Endothelial cell of umbilical vein (primary cell): ENCODE measurements around the gene TMEM120A. TPM values are rescaled to one million over a fixed set of nuclear protein-coding genes. Genes with fewer than 3 reads are reported as not detected.

Source experiments
- BruUV-seq: library from RNA; stranded (reverse); fragments of 400-500 nt; replicated peaks from 2 replicates; lab custom pipeline; 2021; lab: Mats Ljungman, UMichigan
- CTCF ChIA-PET: fragments of 300-600, 350-600 bp; sonication (Branson Sonifier 250); formaldehyde crosslinking; loops from one replicate; lab custom pipeline; 2021; ENCODE audit warnings: antibody characterized with exemption, inconsistent platforms; lab: Charles Lee
- POLR2A ChIA-PET: fragments of 300-600, 350-600 bp; sonication (Branson Sonifier 250); formaldehyde crosslinking; loops from one replicate; lab custom pipeline; 2021; ENCODE audit warnings: antibody characterized with exemption, inconsistent platforms; lab: Charles Lee
- DNase-seq: peaks from one replicate; pipeline ENCODE4 v3.0.0-alpha.2; 2011; ENCODE audit warnings: low read depth, low spot score
- FAIRE-seq: peaks from 2 replicates; lab custom pipeline; 2011; peaks lifted over from hg19 to GRCh38; lab: Jason Lieb, UNC
- H2AFZ ChIP-seq: 2 replicates; pipeline ENCODE4 v1.6.0; 2012; ENCODE audit warnings: low read depth, low read length, control low read depth, inconsistent platforms
- H3K27ac ChIP-seq: 2 replicates; pipeline ENCODE4 v1.5.1; 2011; ENCODE audit warnings: low read depth, mild to moderate bottlenecking, control low read depth, low read length, moderate library complexity; ENCODE audit not compliant: insufficient read depth
- H3K27me3 ChIP-seq, 2 experiments: 2 replicates each; pipeline versions ENCODE4 v1.6.0 to v1.6.1; 2011; ENCODE audit warnings: low read length in 2 of 2, mixed read lengths in 1 of 2; ENCODE audit not compliant: control insufficient read depth in 2 of 2, insufficient read depth in 2 of 2
- H3K36me3 ChIP-seq, 2 experiments: 2 replicates in 1 of 2; 3 replicates in 1 of 2; pipeline ENCODE4 v1.5.1; 2011; ENCODE audit warnings: low read length in 2 of 2, mild to moderate bottlenecking in 1 of 2, moderate library complexity in 1 of 2; ENCODE audit not compliant: control insufficient read depth in 2 of 2, insufficient read depth in 2 of 2; ENCODE audit errors: extremely low read depth in 1 of 2
- H3K4me1 ChIP-seq: 3 replicates; pipeline ENCODE4 v1.5.1; 2011; ENCODE audit warnings: mild to moderate bottlenecking, low read length; ENCODE audit not compliant: control insufficient read depth, insufficient read depth; ENCODE audit errors: extremely low read depth
- H3K4me2 ChIP-seq: 2 replicates; pipeline ENCODE4 v1.6.1; 2011; ENCODE audit warnings: low read length, control low read depth, mixed read lengths; ENCODE audit not compliant: insufficient read depth
- H3K4me3 ChIP-seq, 3 experiments: fragments of 200-600 bp in 1 of 3; sonication (generic), shearing (Covaris generic) in 1 of 3; replicated peaks in 1 of 3; 2 replicates each; pipeline ENCODE4 v1.5.1; 2011 to 2016; ENCODE audit warnings: control low read depth in 3 of 3, low read length in 3 of 3, mild to moderate bottlenecking in 2 of 3, inconsistent platforms in 1 of 3, low read depth in 1 of 3, moderate library complexity in 1 of 3; ENCODE audit not compliant: insufficient read depth in 1 of 3
- H3K79me2 ChIP-seq: 2 replicates; pipeline ENCODE4 v1.6.0; 2012; ENCODE audit warnings: low read length, inconsistent platforms; ENCODE audit not compliant: control insufficient read depth, insufficient read depth
- H3K9ac ChIP-seq: replicated peaks from 2 replicates; pipeline ENCODE3; 2011; ENCODE audit warnings: low read length, control low read depth; ENCODE audit not compliant: insufficient read depth; ENCODE audit errors: extremely low read depth
- H3K9me1 ChIP-seq: replicated peaks from 3 replicates; pipeline ENCODE4 v1.6.0; 2011; ENCODE audit warnings: mild to moderate bottlenecking, low read length; ENCODE audit not compliant: control insufficient read depth, insufficient read depth; ENCODE audit errors: extremely low read depth
- H3K9me3 ChIP-seq: replicated peaks from 2 replicates; pipeline ENCODE4 v1.5.1; 2012; ENCODE audit warnings: low read length, inconsistent platforms; ENCODE audit not compliant: control insufficient read depth, insufficient read depth
- H4K20me1 ChIP-seq: replicated peaks from 2 replicates; pipeline ENCODE3; 2011; ENCODE audit warnings: mild to moderate bottlenecking, low read length; ENCODE audit not compliant: control insufficient read depth, insufficient read depth; ENCODE audit errors: extremely low read depth
- CTCF ChIP-seq, 2 donors: IDR thresholded peaks; 1 replicate in 1 of 2; 2 replicates in 1 of 2; pipeline ENCODE4 v1.5.1; 2011; ENCODE audit warnings: low read length in 2 of 2, mild to moderate bottlenecking in 2 of 2, moderate library complexity in 2 of 2, control low read depth in 1 of 2, inconsistent platforms in 1 of 2, low read depth in 1 of 2; ENCODE audit not compliant: insufficient read depth in 1 of 2; ENCODE audit errors: extremely low read depth in 1 of 2
- EZH2 ChIP-seq: IDR thresholded peaks from 2 replicates; pipeline ENCODE4 v1.6.1; 2012; ENCODE audit warnings: borderline replicate concordance, low read depth, mild to moderate bottlenecking, moderate library complexity, low read length, inconsistent platforms; ENCODE audit not compliant: severe bottlenecking
- FOS ChIP-seq: IDR thresholded peaks from 2 replicates; pipeline ENCODE4 v1.6.1; 2011; ENCODE audit warnings: mild to moderate bottlenecking, low read length, moderate library complexity, borderline replicate concordance; ENCODE audit not compliant: insufficient read depth
- GATA2 ChIP-seq: IDR thresholded peaks from 2 replicates; pipeline ENCODE4 v1.7.0; 2011; ENCODE audit warnings: low read depth, mild to moderate bottlenecking, moderate library complexity, mixed read lengths, low read length; ENCODE audit not compliant: insufficient read length, insufficient read depth
- JUN ChIP-seq: IDR thresholded peaks from 2 replicates; pipeline ENCODE4 v1.6.1; 2011; ENCODE audit warnings: borderline replicate concordance, low read depth; ENCODE audit not compliant: insufficient read length, insufficient read depth
- MAX ChIP-seq: IDR thresholded peaks from 2 replicates; pipeline ENCODE4 v1.6.1; 2011; ENCODE audit not compliant: insufficient read depth, insufficient read length
- MYC ChIP-seq: IDR thresholded peaks from one replicate; pipeline ENCODE4 v1.6.1; 2011; ENCODE audit warnings: mild to moderate bottlenecking, low read depth, low read length
- POLR2A ChIP-seq: IDR thresholded peaks from 2 replicates; pipeline ENCODE4 v1.6.1; 2012; ENCODE audit warnings: low read depth, mild to moderate bottlenecking, control low read depth, low read length
- POLR2AphosphoS5 ChIP-seq: IDR thresholded peaks from 2 replicates; pipeline ENCODE4 v1.6.1; 2012; ENCODE audit warnings: low read depth, mild to moderate bottlenecking, control low read depth, low read length, moderate library complexity; ENCODE audit not compliant: insufficient read depth
- dilution Hi-C: fragments of 300-500 bp; cut with MboI; formaldehyde crosslinking; loops from one replicate; pipeline ENCODE4 v1.15.0; 2019; ENCODE audit warnings: low sequenced_read_pairs; ENCODE audit not compliant: extremely low pct_ligation_motif_present
- intact Hi-C: fragments of 100-400 bp; cut with micrococcal nuclease; formaldehyde crosslinking; loops from one replicate; pipeline ENCODE4 v1.10.0; 2022
- polyA plus RNA-seq, 4 experiments: library from polyadenylated mRNA; depleted of rRNA in 3 of 4; stranded (reverse) in 3 of 4; unstranded in 1 of 4; fragments of >200 nt; gene quantifications; 2 replicates each; pipeline versions ENCODE4 v1.2.1 to v1.2.3, GENCODE V29; 2011 to 2012; ENCODE audit warnings: missing spikeins in 1 of 4
- total RNA-seq: library from RNA; stranded (reverse); gene quantifications from 2 replicates; pipeline ENCODE4 v1.2.3, GENCODE V29; 2021

TMEM120A gene
- total and polyA plus RNA-seq, 2 donors (not counting 3 experiments of a cell fraction or from before 2014, with no cell fraction given), result 38.6 to 133 TPM

GRCh38 chr7:76000566-76000965 is 6.2 kb upstream of the TMEM120A start:
- H3K4me1 ChIP-seq, result no peaks in the 10 kb centered on the region
- H3K27me3 ChIP-seq, result no peaks in the 10 kb centered on the region
- no peak overlapping the region for H3K27ac ChIP-seq
- H4K20me1 ChIP-seq, result no peaks in the 10 kb centered on the region
- dilution Hi-C loops (no loop called here), intact Hi-C loops (no loop called here)
- no peak overlapping the region for H3K4me2 ChIP-seq
- FAIRE-seq (no peak), DNase-seq (no peak)
- BruUV-seq, result no TSS peak
- no peaks in the 10 kb centered on the region for H3K9me1 ChIP-seq
- CTCF ChIA-PET, result interaction anchor here (1.6 kb wide), 1 partner anchor 20 kb away, joined by 3 read pairs; no protein-coding TSS in a partner anchor
- no peak overlapping the region for H3K9ac ChIP-seq
- H3K79me2 ChIP-seq, result no peaks in the 10 kb centered on the region
- H3K9me3 ChIP-seq, result no peaks in the 10 kb centered on the region
- no peak overlapping the region for H2AFZ ChIP-seq
- TF ChIP-seq EZH2 (no peak), POLR2A (no peak), MYC (no peak), FOS (no peak), GATA2 (no peak), MAX (no peak)
- no peak overlapping the region for H3K4me3 ChIP-seq
- POLR2A ChIA-PET, result no interaction called here
- H3K36me3 ChIP-seq, result peaks cover 0 to 28% of the 10 kb centered on the region in 2 experiments

GRCh38 chr7:75998038-75998437 is 3.6 kb upstream of the TMEM120A start:
- Histone ChIP-seq H3K4me1 (peaks cover 4% of the 10 kb centered on the region), H3K9ac (no peak overlapping the region), H3K9me1 (no peaks in the 10 kb centered on the region), H3K27ac (no peak overlapping the region), H3K4me3 (no peak overlapping the region), H2AFZ (no peak overlapping the region), H3K79me2 (no peaks in the 10 kb centered on the region), H4K20me1 (no peaks in the 10 kb centered on the region), H3K36me3 (peaks cover 0 to 20% of the 10 kb centered on the region in 2 experiments), H3K4me2 (no peak overlapping the region), H3K27me3 (no peaks in the 10 kb centered on the region), H3K9me3 (no peaks in the 10 kb centered on the region)
- CTCF ChIA-PET, result no interaction called here
- FAIRE-seq (no peak), DNase-seq (no peak)
- no TSS peak for BruUV-seq
- POLR2A ChIA-PET, result no interaction called here
- no peak for TF ChIP-seq POLR2AphosphoS5
- TF ChIP-seq GATA2, result no peak
- TF ChIP-seq EZH2, result no peak
- TF ChIP-seq MAX, result no peak
- TF ChIP-seq CTCF (IDR thresholded peaks at IDR 0.05; ENCODE audit: extremely low read depth in 1 of 2, insufficient read depth in 1 of 2, low read depth in 1 of 2, low read length in 2 of 2), result no peak
- no peak for TF ChIP-seq MYC
- no peak for TF ChIP-seq POLR2A
- TF ChIP-seq JUN, result no peak
- TF ChIP-seq FOS, result no peak
- intact Hi-C loops, result no loop called here
- dilution Hi-C loops, result no loop called here
